ENCODE results near the gene DNAJC8.

Gene DNAJC8

GRCh38 chr1:28273216-28273860 lies 40.5 kb upstream of the DNAJC8 start:
- no peak overlapping the region for H3K4me3 ChIP-seq (ENCODE audit: low read depth, low read length)
- TF ChIP-seq CTCF (IDR thresholded peaks at IDR 0.05; ENCODE audit: control insufficient read depth, extremely low read depth, insufficient read depth), result no peak
- no peak for DNase-seq (ENCODE audit: low read depth)

DNA sequence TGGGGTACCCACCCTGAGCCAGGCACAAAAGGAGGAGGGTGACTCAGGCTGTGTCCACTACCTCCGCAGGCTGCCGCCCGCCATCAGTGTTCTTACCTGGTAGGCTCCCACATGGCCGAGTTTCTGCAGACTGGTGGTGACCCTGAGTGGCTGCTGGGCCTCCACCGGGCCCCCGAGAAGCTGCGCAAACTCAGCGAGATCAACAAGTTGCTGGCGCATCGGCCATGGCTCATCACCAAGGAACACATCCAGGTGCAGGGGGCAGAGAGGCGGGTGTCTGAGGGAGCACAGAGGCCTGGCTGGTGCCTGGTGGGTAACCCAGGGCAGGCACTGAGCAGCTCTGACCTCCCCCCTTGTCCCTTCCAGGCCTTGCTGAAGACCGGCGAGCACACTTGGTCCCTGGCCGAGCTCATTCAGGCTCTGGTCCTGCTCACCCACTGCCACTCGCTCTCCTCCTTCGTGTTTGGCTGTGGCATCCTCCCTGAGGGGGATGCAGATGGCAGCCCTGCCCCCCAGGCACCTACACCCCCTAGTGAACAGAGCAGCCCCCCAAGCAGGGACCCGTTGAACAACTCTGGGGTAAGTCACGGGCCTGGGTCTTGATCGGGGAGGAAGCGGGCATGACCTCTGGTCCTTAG lies 39.5 kb upstream of the DNAJC8 start:
- H3K4me3 ChIP-seq (ENCODE audit: low read depth, low read length), result no peak overlapping the region
- TF ChIP-seq CTCF (IDR thresholded peaks at IDR 0.05; ENCODE audit: control insufficient read depth, extremely low read depth, insufficient read depth), result no peak
- DNase-seq (ENCODE audit: low read depth), result no peak

- no peak for DNase-seq (ENCODE audit: low read depth)
- TF ChIP-seq CTCF (IDR thresholded peaks at IDR 0.05; ENCODE audit: control insufficient read depth, extremely low read depth, insufficient read depth), result no peak
- no peak overlapping the region for H3K4me3 ChIP-seq (ENCODE audit: low read depth, low read length)
These were observed 36.7 kb upstream of the DNAJC8 start for GRCh38 chr1:28269529-28269928.

DNA sequence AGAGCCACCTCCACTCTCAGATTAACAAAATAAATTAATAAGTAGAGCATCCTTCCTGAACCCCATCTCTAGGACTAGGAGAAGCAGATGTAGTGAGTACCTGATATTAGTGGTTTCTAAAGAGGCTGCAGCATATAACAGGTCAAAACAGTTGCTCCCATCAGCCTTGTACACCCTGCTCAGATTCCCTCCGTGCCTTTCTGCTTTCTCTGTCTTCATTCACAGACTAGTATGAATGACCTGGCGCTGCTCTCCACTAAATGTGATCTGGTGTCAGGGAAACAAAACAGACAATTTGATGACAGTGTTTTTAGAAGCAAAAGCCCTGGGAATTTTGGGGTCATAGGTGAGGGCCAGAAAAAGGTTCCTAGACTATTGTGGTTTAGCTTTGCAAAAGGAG lies 34.8 kb upstream of the DNAJC8 start:
- no peak overlapping the region for H3K4me3 ChIP-seq (ENCODE audit: low read depth, low read length)
- TF ChIP-seq CTCF (IDR thresholded peaks at IDR 0.05; ENCODE audit: control insufficient read depth, extremely low read depth, insufficient read depth), result no peak
- no peak for DNase-seq (ENCODE audit: low read depth)

DNA sequence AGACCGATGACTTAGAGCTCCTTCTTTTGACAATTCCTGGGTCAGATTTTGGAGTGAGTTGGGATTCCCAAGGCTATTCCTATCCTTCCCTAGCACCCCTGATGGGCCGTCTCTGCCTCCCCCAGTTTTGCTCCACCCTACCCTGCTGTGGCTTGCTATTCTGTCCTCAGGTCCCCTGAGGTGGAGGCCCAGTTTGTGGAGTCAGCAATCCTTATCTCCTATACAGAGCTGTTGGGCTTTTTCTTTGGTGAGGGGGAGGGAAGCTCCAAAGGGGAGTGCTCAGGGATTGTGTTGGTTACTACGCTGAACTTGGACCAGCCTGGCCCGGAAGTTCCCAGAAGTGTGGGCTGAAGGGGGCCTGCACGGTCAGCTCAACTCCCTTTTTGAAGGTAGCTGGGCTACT lies 34.1 kb upstream of the DNAJC8 start:
- H3K4me3 ChIP-seq (ENCODE audit: low read depth, low read length), result no peak overlapping the region
- TF ChIP-seq CTCF (IDR thresholded peaks at IDR 0.05; ENCODE audit: control insufficient read depth, extremely low read depth, insufficient read depth), result no peak
- DNase-seq (ENCODE audit: low read depth), result no peak

DNA sequence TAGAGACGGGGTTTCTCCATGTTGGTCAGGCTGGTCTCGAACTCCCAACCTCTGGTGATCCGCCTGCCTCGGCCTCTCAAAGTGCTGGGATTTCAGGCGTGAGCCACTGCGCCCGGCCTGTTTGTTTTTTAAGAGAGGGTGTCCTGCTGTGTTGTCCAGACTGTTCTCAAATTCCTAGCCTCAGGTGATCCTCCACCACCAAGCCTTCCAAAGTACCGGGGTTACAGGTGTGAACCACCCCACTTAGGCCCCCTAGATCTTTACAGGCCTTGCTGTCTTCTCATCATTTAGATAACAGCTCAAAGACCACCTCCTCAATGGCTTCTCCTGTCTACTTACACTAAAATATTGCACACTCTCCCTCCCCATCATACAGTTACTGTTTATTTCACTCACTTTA lies 32.7 kb upstream of the DNAJC8 start:
- no peak for TF ChIP-seq CTCF (IDR thresholded peaks at IDR 0.05; ENCODE audit: control insufficient read depth, extremely low read depth, insufficient read depth)
- H3K4me3 ChIP-seq (ENCODE audit: low read depth, low read length), result no peak overlapping the region
- no peak for DNase-seq (ENCODE audit: low read depth)

GRCh38 chr1:28264897-28265296 lies 32.1 kb upstream of the DNAJC8 start:
- no peak for DNase-seq (ENCODE audit: low read depth)
- H3K4me3 ChIP-seq (ENCODE audit: low read depth, low read length), result no peak overlapping the region
- TF ChIP-seq CTCF (IDR thresholded peaks at IDR 0.05; ENCODE audit: control insufficient read depth, extremely low read depth, insufficient read depth), result no peak
